ENCODE results near the gene GTSE1. TPM values are rescaled to one million over a fixed set of nuclear protein-coding genes. Genes with fewer than 3 reads are reported as not detected.
A peak's percentile ranks its signal among the peaks of the same experiment; 100 is the strongest.

Gene GTSE1
- total RNA-seq, 2 experiments from 2014 or later, result 91.9 to 101 TPM

DNA sequence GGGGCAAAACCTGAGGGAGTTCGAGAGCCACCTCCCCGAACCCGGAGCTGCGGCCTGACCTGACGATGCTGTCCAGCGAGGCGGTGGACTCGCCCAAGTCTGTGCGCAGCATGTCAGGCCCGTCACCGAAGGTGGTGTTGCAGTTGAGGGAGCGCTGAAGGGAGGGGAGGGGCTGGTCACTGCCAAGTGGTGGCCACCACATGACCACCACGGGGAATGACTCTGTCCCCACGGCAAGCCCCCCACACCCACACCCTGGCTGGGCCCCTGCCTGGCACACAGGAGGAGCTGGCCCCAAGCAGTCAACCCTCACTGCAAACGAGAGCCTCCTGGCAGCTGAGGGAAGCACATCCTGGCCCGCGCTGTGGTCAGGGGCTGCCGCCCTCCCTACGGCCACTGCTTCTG is 69.7 kb downstream of the GTSE1 start:
- no peaks in the 10 kb centered on the region for H3K36me3 Mint-ChIP-seq
- CTCF ChIA-PET, result interaction anchor here (3.6 kb wide), 1 partner anchor 175 kb away, joined by 69 read pairs; no protein-coding TSS in a partner anchor
- DNase-seq (no peak), ATAC-seq (no peak)
- H3K27me3 Mint-ChIP-seq, result no peaks in the 10 kb centered on the region
- H3K4me1 Mint-ChIP-seq, result peaks cover 6% of the 10 kb centered on the region
- H3K27ac Mint-ChIP-seq, result no peak overlapping the region
- H3K9me3 Mint-ChIP-seq (ENCODE audit: low read depth), result no peaks in the 10 kb centered on the region
- no peak overlapping the region for H3K4me3 Mint-ChIP-seq

- Mint-ChIP-seq H3K27ac (no peak overlapping the region), H3K9me3 (ENCODE audit: low read depth) (no peaks in the 10 kb centered on the region), H3K4me1 (peaks cover 9% of the 10 kb centered on the region), H3K4me3 (no peak overlapping the region), H3K27me3 (no peaks in the 10 kb centered on the region), H3K36me3 (no peaks in the 10 kb centered on the region)
- CTCF ChIA-PET, result interaction anchor here (0.6 to 3.6 kb wide), 40 partner anchors 9 to 511 kb away, joined by 3 to 69 read pairs (median 4); partner anchors contain the start of gene TRMU
- DNase-seq, result no peak
- no peak for ATAC-seq
Measured at GRCh38 chr22:46366801-46367706, 70.4 kb downstream of the GTSE1 start.

GRCh38 chr22:46367707-46368191 is 71.1 kb downstream of the GTSE1 start:
- H3K27me3 Mint-ChIP-seq, result no peaks in the 10 kb centered on the region
- no peak overlapping the region for H3K4me3 Mint-ChIP-seq
- H3K27ac Mint-ChIP-seq, result no peak overlapping the region
- H3K9me3 Mint-ChIP-seq (ENCODE audit: low read depth), result no peaks in the 10 kb centered on the region
- ATAC-seq, result peak; percentile 78
- CTCF ChIA-PET, result interaction anchor here (0.6 to 3.6 kb wide), 42 partner anchors 9 to 510 kb away, joined by 3 to 69 read pairs (median 4); partner anchors contain the start of gene TRMU
- H3K4me1 Mint-ChIP-seq, result peaks cover 10% of the 10 kb centered on the region
- H3K36me3 Mint-ChIP-seq, result no peaks in the 10 kb centered on the region
- DNase-seq, result peak; percentile 78

DNA sequence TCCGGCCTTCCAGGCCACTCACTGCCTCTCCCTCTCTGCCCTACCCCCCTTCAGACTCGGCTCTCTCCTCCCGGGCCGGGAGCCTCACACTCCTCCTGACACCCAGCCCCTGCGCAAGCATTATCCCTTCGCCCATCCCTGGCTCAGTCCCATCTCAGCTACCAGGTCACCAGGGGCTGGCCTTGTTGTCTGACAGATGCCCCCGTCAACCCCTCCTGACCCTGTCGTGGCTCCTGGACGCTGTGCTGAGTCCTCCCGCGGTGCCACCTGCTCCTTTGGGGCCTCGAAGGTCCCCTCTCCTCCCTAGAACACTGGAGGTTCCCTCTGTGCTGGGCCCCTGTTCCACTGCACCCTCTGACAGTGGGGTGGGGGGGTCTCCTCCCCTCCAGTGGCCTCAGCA is 71.8 kb downstream of the GTSE1 start:
- DNase-seq, result no peak
- Mint-ChIP-seq H3K36me3 (no peaks in the 10 kb centered on the region), H3K27ac (no peak overlapping the region), H3K9me3 (ENCODE audit: low read depth) (no peaks in the 10 kb centered on the region), H3K4me3 (no peak overlapping the region), H3K4me1 (peaks cover 13% of the 10 kb centered on the region), H3K27me3 (no peaks in the 10 kb centered on the region)
- CTCF ChIA-PET, result interaction anchor here (0.9 to 3.6 kb wide), 16 partner anchors 12 to 435 kb away, joined by 3 to 69 read pairs (median 5); partner anchors contain the start of gene TRMU
- ATAC-seq, result no peak

- H3K27me3 Mint-ChIP-seq, result peaks cover 2% of the 10 kb centered on the region
- H3K9me3 Mint-ChIP-seq (ENCODE audit: low read depth), result no peaks in the 10 kb centered on the region
- peaks cover 19% of the 10 kb centered on the region for H3K4me1 Mint-ChIP-seq
- no peak for DNase-seq
- ATAC-seq, result no peak
- no peak overlapping the region for H3K27ac Mint-ChIP-seq
- H3K36me3 Mint-ChIP-seq, result no peaks in the 10 kb centered on the region
- no peak overlapping the region for H3K4me3 Mint-ChIP-seq
- CTCF ChIA-PET, result interaction anchor here (3.6 kb wide), 1 partner anchor 172 kb away, joined by 69 read pairs; no protein-coding TSS in a partner anchor
Measured at GRCh38 chr22:46368871-46369715, 72.4 kb downstream of the GTSE1 start.

GRCh38 chr22:46369716-46370583 is 73.3 kb downstream of the GTSE1 start:
- no peaks in the 10 kb centered on the region for H3K36me3 Mint-ChIP-seq

DNA sequence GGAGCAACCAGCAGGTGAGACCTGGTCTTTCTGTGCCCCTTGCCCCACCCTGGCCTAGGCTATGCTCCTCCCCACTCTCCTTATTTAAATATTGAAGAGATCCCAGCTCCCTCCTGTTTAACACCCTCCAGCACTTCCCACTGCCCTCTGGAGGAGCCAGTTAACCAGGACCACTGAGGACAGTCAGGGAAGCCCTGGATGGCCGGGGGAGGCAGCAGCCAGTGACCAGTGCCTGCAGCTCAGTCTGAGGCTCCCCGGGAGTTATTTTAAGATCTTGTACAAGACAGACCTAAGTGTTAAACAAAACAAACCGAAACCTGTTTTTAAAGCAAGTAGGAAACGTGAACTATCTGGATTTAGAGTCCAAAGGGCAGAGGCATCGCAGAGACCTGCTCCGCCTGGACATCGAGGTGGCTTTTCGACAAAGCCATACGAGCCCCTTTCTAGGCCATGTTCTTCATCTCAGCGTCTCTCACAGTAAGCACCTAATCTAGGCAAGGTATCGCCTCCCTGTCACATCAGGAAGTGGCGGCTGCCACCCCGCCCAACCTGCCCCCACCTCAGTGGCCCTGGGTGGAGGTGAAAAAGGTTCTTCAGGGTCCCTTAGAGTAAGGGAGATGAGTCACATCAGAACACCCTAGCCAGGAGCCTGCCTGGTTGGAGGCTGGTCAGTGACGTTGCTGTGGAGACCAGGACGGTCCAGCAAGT is 74.1 kb downstream of the GTSE1 start:
- peaks cover 23% of the 10 kb centered on the region for H3K4me1 Mint-ChIP-seq
- H3K27ac Mint-ChIP-seq, result peak overlapping the region; percentile 8
- H3K4me3 Mint-ChIP-seq, result no peak overlapping the region
- peaks cover 9% of the 10 kb centered on the region for H3K27me3 Mint-ChIP-seq
- CTCF ChIA-PET, result interaction anchor here (1.1 kb wide), 1 partner anchor 171 kb away, joined by 8 read pairs; no protein-coding TSS in a partner anchor
- DNase-seq (peak; percentile 60), ATAC-seq (peak; percentile 37)
- H3K36me3 Mint-ChIP-seq, result peaks cover 2% of the 10 kb centered on the region
- peaks cover 1% of the 10 kb centered on the region for H3K9me3 Mint-ChIP-seq (ENCODE audit: low read depth)

More at GRCh38 chr22:46369716-46370583, 73.3 kb downstream of the GTSE1 start:
- DNase-seq (no peak), ATAC-seq (no peak)
- Mint-ChIP-seq H3K27me3 (peaks cover 6% of the 10 kb centered on the region), H3K27ac (no peak overlapping the region), H3K4me1 (peaks cover 23% of the 10 kb centered on the region), H3K4me3 (no peak overlapping the region), H3K9me3 (ENCODE audit: low read depth) (no peaks in the 10 kb centered on the region)
- CTCF ChIA-PET, result interaction anchor here (1.1 kb wide), 1 partner anchor 172 kb away, joined by 8 read pairs; no protein-coding TSS in a partner anchor

DNA sequence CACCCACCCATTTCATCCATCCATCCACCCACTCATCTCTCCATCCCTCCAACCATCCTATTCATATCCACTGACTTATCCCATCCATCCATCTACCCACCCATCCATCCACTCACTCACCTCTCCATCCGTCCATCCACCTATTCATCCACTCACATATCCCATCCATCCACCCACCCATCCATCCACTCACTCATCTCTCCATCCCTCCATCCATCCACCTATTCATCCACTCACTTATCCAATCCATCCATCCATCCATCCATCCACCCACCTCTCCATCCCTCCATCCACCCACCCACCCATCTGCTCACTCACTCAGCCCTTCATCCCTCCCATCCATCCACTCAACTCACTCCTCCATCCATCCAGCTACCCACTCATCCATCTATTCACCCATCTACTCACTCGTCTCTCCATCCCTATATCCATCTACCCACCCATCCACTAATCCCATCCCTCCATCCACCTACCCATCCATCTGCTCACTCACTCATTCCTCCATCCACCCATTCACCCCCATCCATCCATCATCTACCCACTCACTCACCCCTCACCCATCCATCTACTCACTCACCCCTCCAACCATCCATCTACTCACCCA is 75.1 kb downstream of the GTSE1 start:
- no peak for DNase-seq
- H3K27ac Mint-ChIP-seq, result no peak overlapping the region
- no peak for ATAC-seq
- CTCF ChIA-PET, result interaction anchor here (0.6 kb wide), 1 partner anchor 166 kb away, joined by 3 read pairs; no protein-coding TSS in a partner anchor
- no peak overlapping the region for H3K4me3 Mint-ChIP-seq
- H3K36me3 Mint-ChIP-seq, result peaks cover 2% of the 10 kb centered on the region
- peaks cover 23% of the 10 kb centered on the region for H3K4me1 Mint-ChIP-seq
- peaks cover 3% of the 10 kb centered on the region for H3K9me3 Mint-ChIP-seq (ENCODE audit: low read depth)
- peaks cover 9% of the 10 kb centered on the region for H3K27me3 Mint-ChIP-seq

DNA sequence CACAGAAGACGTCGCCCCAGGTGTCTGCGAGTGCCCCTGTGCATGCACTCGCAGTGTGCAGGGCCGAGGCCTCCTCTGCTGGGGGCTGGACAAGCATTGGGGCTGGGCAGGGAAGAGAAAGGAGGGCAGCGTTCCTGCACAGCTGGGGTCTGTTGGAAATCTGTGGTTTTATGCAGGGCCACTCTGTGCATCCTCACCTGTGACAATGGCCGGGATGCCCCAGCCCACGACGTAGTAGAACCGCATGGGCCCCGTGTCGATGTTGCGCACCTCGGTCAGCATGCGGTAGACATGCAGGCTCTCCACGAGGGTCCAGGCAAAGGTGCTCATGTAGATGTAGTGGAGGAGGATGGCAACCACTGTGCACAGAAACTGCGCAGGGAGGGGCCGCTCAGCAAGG is 76.0 kb downstream of the GTSE1 start:
- no peak overlapping the region for H3K4me3 Mint-ChIP-seq
- peaks cover 3% of the 10 kb centered on the region for H3K9me3 Mint-ChIP-seq (ENCODE audit: low read depth)
- peaks cover 2% of the 10 kb centered on the region for H3K36me3 Mint-ChIP-seq
- DNase-seq (no peak), ATAC-seq (no peak)
- no peak overlapping the region for H3K27ac Mint-ChIP-seq
- H3K4me1 Mint-ChIP-seq, result peaks cover 23% of the 10 kb centered on the region
- CTCF ChIA-PET, result no interaction called here
- H3K27me3 Mint-ChIP-seq, result peaks cover 9% of the 10 kb centered on the region

DNA sequence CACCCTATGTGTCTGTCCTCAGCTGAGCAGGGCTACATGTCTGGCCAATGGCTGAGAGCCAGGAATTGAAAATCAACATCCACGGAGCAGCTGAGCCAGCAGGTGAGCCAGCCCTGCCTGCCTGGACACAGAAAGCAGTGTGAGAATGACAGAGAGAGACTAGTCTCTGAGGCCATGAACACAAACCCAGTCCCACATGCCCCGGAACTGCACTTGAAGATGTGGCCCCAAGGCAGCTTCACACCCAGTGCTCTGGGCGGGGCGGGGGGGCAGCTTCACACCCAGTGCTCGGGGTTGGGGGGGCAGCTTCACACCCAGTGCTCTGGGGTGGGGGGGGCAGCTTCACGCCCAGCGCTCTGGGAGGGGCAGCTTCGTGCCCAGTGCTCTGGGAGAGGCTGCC is 76.5 kb downstream of the GTSE1 start:
- H3K9me3 Mint-ChIP-seq (ENCODE audit: low read depth), result peaks cover 3% of the 10 kb centered on the region
- H3K27ac Mint-ChIP-seq, result no peak overlapping the region
- H3K4me1 Mint-ChIP-seq, result peaks cover 23% of the 10 kb centered on the region
- no peak overlapping the region for H3K4me3 Mint-ChIP-seq
- peaks cover 9% of the 10 kb centered on the region for H3K27me3 Mint-ChIP-seq
- ATAC-seq (no peak), DNase-seq (no peak)
- CTCF ChIA-PET, result no interaction called here
- peaks cover 2% of the 10 kb centered on the region for H3K36me3 Mint-ChIP-seq

GRCh38 chr22:46373921-46374662 is 77.4 kb downstream of the GTSE1 start:
- CTCF ChIA-PET, result no interaction called here
- no peak for ATAC-seq
- DNase-seq, result no peak
- Mint-ChIP-seq H3K36me3 (peaks cover 2% of the 10 kb centered on the region), H3K4me3 (no peak overlapping the region), H3K4me1 (peaks cover 23% of the 10 kb centered on the region), H3K27me3 (peaks cover 9% of the 10 kb centered on the region), H3K27ac (no peak overlapping the region), H3K9me3 (ENCODE audit: low read depth) (peaks cover 3% of the 10 kb centered on the region)
